Measurements from ENCODE around the gene KLHL2. TPM values are rescaled to one million over a fixed set of nuclear protein-coding genes. Genes with fewer than 3 reads are reported as not detected.
"Not testable (repeated sequence)": the region's sequence is repeated elsewhere in the genome, so short reads cannot be mapped to it uniquely, and the experiment has no call there.

Gene KLHL2
- total RNA-seq, 2 experiments from 2014 or later: 23.7 to 28.0 TPM

- H3K9me3 Mint-ChIP-seq, H3K27ac Mint-ChIP-seq, H3K27me3 Mint-ChIP-seq, H3K4me3 Mint-ChIP-seq, DNase-seq: not testable (repeated sequence)
- Mint-ChIP-seq H3K36me3 (peaks cover 34% of the 10 kb centered on the region), H3K4me1 (peaks cover 16% of the 10 kb centered on the region)
Measured at GRCh38 chr4:165238041-165238640, 30.8 kb downstream of the KLHL2 start.

DNA sequence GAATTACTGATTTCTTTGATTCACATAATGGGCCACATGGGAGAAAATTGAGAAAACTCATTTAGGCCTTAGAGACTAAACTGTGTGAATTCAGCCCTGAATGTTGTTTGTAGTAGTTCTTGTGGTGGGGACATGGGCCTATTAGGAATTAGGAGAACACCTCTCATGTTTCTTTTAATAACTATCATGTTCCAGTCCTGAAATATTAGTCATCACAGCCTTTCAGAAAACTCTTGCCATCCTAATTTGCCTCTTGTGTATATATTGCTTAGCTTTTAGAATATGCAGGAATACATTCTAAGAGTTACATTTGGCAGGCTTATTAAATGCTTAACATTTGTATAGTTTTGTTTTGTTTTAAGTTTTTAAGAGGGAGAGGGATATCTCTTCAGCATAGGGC, 33.4 kb downstream of the KLHL2 start:
- not testable (repeated sequence) for H3K4me3 Mint-ChIP-seq
- H3K36me3 Mint-ChIP-seq: peaks cover 46% of the 10 kb centered on the region

GRCh38 chr4:165244148-165244547, 36.8 kb downstream of the KLHL2 start:
- not testable (repeated sequence) for H3K4me1 Mint-ChIP-seq, H3K4me3 Mint-ChIP-seq, DNase-seq, H3K27ac Mint-ChIP-seq, H3K9me3 Mint-ChIP-seq, H3K27me3 Mint-ChIP-seq
- peaks cover 41% of the 10 kb centered on the region for H3K36me3 Mint-ChIP-seq

More for the DNA sequence above, 33.4 kb downstream of the KLHL2 start:
- H3K27ac Mint-ChIP-seq, H3K27me3 Mint-ChIP-seq, H3K9me3 Mint-ChIP-seq, DNase-seq, H3K4me1 Mint-ChIP-seq: not testable (repeated sequence)

DNA sequence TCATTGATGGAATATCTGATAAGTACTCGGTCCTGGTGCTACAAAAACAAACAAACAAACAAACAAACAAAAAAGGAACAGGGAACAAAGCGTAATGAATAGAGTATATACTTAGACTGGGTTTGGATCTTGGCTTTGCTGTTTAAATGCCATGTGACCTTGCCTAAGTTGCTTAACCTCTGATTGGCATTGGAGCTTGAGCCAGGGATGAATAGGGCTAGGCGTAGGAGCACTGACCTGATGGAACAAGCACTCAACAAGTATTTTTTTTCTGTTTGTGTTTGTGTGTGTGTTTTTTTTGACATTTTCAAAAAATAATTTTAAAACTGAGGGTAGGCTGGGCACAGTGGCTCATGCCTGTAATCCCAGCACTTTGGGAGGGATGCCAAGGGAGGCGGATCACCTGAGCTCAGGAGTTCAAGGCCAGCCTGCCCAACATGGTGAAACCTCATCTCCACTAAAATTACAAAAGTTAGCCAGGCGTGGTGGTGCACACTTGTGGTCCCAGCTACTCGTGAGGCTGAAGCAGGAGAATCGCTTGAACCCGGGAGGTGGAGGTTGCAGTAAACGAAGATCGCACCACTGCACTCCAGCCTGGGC, 37.3 kb downstream of the KLHL2 start:
- H3K36me3 Mint-ChIP-seq: peaks cover 40% of the 10 kb centered on the region
- peaks cover 11% of the 10 kb centered on the region for H3K4me1 Mint-ChIP-seq
- not testable (repeated sequence) for H3K9me3 Mint-ChIP-seq, H3K27me3 Mint-ChIP-seq, H3K4me3 Mint-ChIP-seq, DNase-seq, H3K27ac Mint-ChIP-seq

GRCh38 chr4:165248102-165248501, 40.7 kb downstream of the KLHL2 start:
- H3K4me3 Mint-ChIP-seq: no peak overlapping the region
- no peaks in the 10 kb centered on the region for H3K27me3 Mint-ChIP-seq
- H3K27ac Mint-ChIP-seq: no peak overlapping the region
- DNase-seq: no peak
- H3K4me1 Mint-ChIP-seq: peaks cover 8% of the 10 kb centered on the region
- H3K9me3 Mint-ChIP-seq: no peaks in the 10 kb centered on the region
- H3K36me3 Mint-ChIP-seq: peaks cover 32% of the 10 kb centered on the region

DNA sequence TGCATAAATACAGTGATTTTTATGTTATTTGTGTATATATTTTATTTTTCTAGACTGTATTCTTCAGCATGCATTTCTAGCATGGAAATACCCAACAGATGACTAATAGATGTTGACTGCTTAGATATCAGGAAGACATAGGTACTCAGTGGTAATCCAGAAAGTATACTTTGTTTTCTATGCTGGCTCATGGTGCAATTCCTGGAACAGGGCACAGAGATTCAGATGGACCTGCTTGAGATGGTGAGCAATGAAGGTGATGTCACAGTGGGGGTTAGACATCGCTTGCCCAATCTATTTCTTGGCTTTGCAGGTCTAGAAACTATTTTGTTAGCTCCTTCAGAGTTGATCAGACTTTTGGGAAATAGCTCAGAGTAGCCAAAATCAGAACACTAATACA, 41.5 kb downstream of the KLHL2 start:
- peak overlapping the region; percentile 61 for H3K27ac Mint-ChIP-seq
- DNase-seq: peak; percentile 7

GRCh38 chr4:165254771-165255170, 47.4 kb downstream of the KLHL2 start:
- not testable (repeated sequence) for DNase-seq, H3K27ac Mint-ChIP-seq, H3K9me3 Mint-ChIP-seq, H3K4me3 Mint-ChIP-seq, H3K27me3 Mint-ChIP-seq
- Mint-ChIP-seq H3K36me3 (peaks cover 17% of the 10 kb centered on the region), H3K4me1 (peaks cover 49% of the 10 kb centered on the region)

More for the DNA sequence above, 41.5 kb downstream of the KLHL2 start:
- H3K4me3 Mint-ChIP-seq, H3K27me3 Mint-ChIP-seq, H3K9me3 Mint-ChIP-seq: not testable (repeated sequence)
- H3K4me1 Mint-ChIP-seq: peaks cover 12% of the 10 kb centered on the region
- peaks cover 25% of the 10 kb centered on the region for H3K36me3 Mint-ChIP-seq

- peaks cover 51% of the 10 kb centered on the region for H3K4me1 Mint-ChIP-seq
Measured at GRCh38 chr4:165255439-165255838, 48.1 kb downstream of the KLHL2 start.

DNA sequence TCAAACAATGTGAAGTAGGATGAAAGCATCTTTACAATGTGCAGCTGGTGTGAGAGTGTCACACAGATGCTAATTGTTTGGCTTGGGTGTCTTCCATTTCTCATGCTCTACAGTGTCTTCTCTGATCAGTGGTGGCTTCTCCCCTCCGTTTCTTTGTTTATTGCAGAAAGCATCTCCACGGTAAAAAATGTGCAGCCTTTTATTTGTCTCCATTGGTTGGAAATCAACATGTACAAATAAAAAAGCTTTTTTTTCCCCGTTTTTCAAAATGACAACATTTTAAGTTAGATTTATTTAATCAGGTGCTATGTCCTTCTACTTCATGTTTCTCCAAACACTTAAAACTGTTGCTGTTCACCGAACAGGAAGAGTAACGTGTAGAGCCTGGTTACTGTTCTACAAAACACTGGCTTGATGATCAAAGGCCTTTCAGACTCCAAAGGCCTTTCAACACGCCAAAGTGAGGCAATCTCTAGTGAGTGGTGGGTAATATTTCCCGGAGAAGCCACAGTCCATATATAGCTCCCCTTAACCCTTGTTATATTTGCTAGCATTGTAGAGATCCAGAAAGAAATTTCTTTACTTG, 48.8 kb downstream of the KLHL2 start:
- Mint-ChIP-seq H3K4me3 (peak overlapping the region; percentile 56), H3K27ac (peak overlapping the region; percentile 84), H3K4me1 (peaks cover 55% of the 10 kb centered on the region), H3K36me3 (peaks cover 13% of the 10 kb centered on the region)
- H3K27me3 Mint-ChIP-seq, H3K9me3 Mint-ChIP-seq: not testable (repeated sequence)
- DNase-seq: peak; percentile 7

More at GRCh38 chr4:165255439-165255838, 48.1 kb downstream of the KLHL2 start:
- H3K27me3 Mint-ChIP-seq, H3K9me3 Mint-ChIP-seq, H3K4me3 Mint-ChIP-seq: not testable (repeated sequence)
- peak overlapping the region; percentile 84 for H3K27ac Mint-ChIP-seq
- peak; percentile 59 for DNase-seq
- peaks cover 14% of the 10 kb centered on the region for H3K36me3 Mint-ChIP-seq

DNA sequence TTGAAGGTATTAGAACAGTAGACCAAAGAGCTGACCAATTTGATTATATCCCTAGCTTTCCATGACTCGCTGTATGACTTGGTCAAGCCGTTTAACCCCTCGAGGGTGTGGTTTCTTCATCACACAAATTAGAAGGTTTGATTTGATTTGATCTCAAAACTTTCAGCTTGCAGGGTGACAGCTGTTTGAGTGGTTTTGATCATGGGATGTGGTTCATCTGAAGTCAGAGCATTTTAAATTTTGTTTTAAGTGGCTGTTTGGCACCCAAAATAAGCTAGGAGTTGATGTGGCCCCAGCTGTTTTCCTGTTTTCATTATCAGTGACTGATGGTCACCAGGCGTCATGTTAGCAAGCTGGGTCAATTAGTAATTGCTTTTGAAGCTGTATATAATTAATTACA, 52.4 kb downstream of the KLHL2 start:
- not testable (repeated sequence) for H3K27me3 Mint-ChIP-seq, DNase-seq, H3K9me3 Mint-ChIP-seq, H3K27ac Mint-ChIP-seq, H3K4me3 Mint-ChIP-seq
- Mint-ChIP-seq H3K36me3 (peaks cover 12% of the 10 kb centered on the region), H3K4me1 (peaks cover 49% of the 10 kb centered on the region)

DNA sequence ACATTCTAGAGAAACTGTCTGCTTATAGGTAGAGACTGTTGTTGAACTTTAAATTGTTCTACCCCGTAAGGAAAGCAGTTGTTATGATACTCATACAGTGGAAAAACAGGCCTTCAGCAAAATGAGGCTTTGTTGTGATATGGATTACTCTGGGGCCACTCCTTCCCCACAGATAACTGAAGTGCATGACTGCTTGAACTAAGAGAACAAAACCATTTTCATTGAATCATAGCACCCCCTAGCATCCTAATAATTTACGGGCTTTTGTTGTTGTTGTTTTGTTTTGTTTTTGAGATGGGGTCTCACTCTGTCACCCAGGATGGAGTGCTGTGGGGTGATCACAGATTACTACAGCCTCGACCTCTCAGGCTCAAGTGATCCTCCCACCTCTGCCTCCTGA, 54.9 kb downstream of the KLHL2 start:
- Mint-ChIP-seq H3K36me3 (peaks cover 20% of the 10 kb centered on the region), H3K4me1 (peaks cover 28% of the 10 kb centered on the region)
- H3K27me3 Mint-ChIP-seq, H3K27ac Mint-ChIP-seq, H3K9me3 Mint-ChIP-seq, DNase-seq, H3K4me3 Mint-ChIP-seq: not testable (repeated sequence)

- H3K4me3 Mint-ChIP-seq, H3K27ac Mint-ChIP-seq, H3K9me3 Mint-ChIP-seq, H3K27me3 Mint-ChIP-seq, DNase-seq: not testable (repeated sequence)
- H3K36me3 Mint-ChIP-seq: peaks cover 23% of the 10 kb centered on the region
- peaks cover 24% of the 10 kb centered on the region for H3K4me1 Mint-ChIP-seq
Measured at GRCh38 chr4:165263466-165263865, 56.1 kb downstream of the KLHL2 start.

DNA sequence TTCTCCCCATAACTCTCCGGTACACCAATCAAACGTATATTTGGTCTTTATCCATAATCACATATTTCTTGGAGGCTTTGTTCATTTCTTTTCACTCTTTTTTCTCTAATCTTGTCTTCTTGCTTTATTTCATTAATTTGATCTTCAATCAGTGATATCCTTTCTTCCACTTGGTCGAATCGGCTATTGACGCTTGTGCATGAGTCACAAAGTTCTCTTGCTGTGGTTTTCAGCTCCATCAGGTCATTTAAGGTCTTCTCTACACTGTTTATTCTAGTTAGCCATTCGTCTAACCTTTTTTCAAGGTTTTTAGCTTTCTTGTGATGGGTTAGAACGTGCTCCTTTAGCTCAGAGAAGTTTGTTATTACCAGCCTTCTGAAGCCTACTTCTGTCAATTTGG, 62.6 kb downstream of the KLHL2 start:
- not testable (repeated sequence) for H3K27ac Mint-ChIP-seq, H3K27me3 Mint-ChIP-seq, DNase-seq, H3K4me3 Mint-ChIP-seq
- Mint-ChIP-seq H3K36me3 (peaks cover 60% of the 10 kb centered on the region), H3K4me1 (peaks cover 21% of the 10 kb centered on the region), H3K9me3 (peaks cover 10% of the 10 kb centered on the region)

- peaks cover 16% of the 10 kb centered on the region for H3K4me1 Mint-ChIP-seq
- not testable (repeated sequence) for DNase-seq, H3K27ac Mint-ChIP-seq, H3K4me3 Mint-ChIP-seq, H3K27me3 Mint-ChIP-seq, H3K9me3 Mint-ChIP-seq
- H3K36me3 Mint-ChIP-seq: peaks cover 43% of the 10 kb centered on the region
Measured at GRCh38 chr4:165273443-165273842, 66.1 kb downstream of the KLHL2 start.

GRCh38 chr4:165275357-165275756, 68.0 kb downstream of the KLHL2 start:
- not testable (repeated sequence) for H3K4me1 Mint-ChIP-seq, DNase-seq, H3K27me3 Mint-ChIP-seq, H3K4me3 Mint-ChIP-seq, H3K27ac Mint-ChIP-seq, H3K9me3 Mint-ChIP-seq
- peaks cover 33% of the 10 kb centered on the region for H3K36me3 Mint-ChIP-seq

DNA sequence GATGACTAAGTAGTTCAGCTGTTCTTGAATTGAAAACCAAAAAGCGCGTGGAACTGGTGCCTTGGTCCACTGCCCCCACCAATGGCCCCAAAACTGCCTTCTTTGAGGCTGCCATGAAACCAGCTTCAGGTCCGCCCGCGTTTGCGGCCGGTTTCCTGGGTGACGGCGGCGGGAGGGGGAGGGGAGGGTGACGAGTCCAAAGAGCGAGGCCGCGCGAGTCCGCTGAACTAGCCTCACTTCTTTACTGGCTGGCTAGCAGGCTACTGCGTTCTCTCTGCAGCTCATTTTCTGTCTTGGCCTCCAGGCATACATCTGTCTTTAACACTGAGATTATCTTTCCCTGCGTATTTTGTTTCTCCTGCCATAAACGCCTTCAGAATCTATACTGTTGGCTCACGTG, 72.2 kb downstream of the KLHL2 start:
- peaks cover 29% of the 10 kb centered on the region for H3K36me3 Mint-ChIP-seq
- H3K4me1 Mint-ChIP-seq: not testable (repeated sequence)

More for the DNA sequence above, 72.2 kb downstream of the KLHL2 start:
- not testable (repeated sequence) for H3K9me3 Mint-ChIP-seq, H3K27me3 Mint-ChIP-seq, H3K4me3 Mint-ChIP-seq, DNase-seq, H3K27ac Mint-ChIP-seq
